HEK293 (cell line): ENCODE measurements around the gene CD82.

Experiments
- CTCF ChIA-PET: fragments of 350-600 bp; formaldehyde crosslinking; extraction: SDS; loops from one replicate; lab custom pipeline; 2021; ENCODE audit warnings: antibody characterized with exemption; lab: Yijun Ruan, JAX
- POLR2A ChIA-PET: fragments of 300-600 bp; formaldehyde crosslinking; extraction: SDS; loops from one replicate; lab custom pipeline; 2020; ENCODE audit warnings: antibody characterized with exemption, inconsistent platforms; lab: Yijun Ruan, JAX
- H3K27ac ChIP-seq: fragments of 200-500 bp; sonication (Bioruptor generic); 2 replicates; pipeline ENCODE4 v1.5.1; 2014; ENCODE audit warnings: low read depth, low read length, control low read depth, inconsistent platforms; ENCODE audit errors: extremely low read depth
- H3K36me3 ChIP-seq, 2 experiments: fragments of 200-500 bp in 1 of 2; sonication (Bioruptor generic) in 1 of 2; 1 replicate in 1 of 2; 2 replicates in 1 of 2; pipeline ENCODE4 v1.5.1; 2014 to 2017; ENCODE audit warnings: inconsistent platforms in 2 of 2, low read length in 2 of 2; ENCODE audit not compliant: control insufficient read depth in 2 of 2, insufficient read depth in 1 of 2
- H3K4me1 ChIP-seq: fragments of 200-500 bp; sonication (Bioruptor generic); 2 replicates; pipeline ENCODE4 v1.5.1; 2014; ENCODE audit warnings: mild to moderate bottlenecking, low read length, inconsistent platforms; ENCODE audit not compliant: control insufficient read depth, insufficient read depth
- H3K4me3 ChIP-seq: 2 replicates; pipeline ENCODE4 v1.5.1; 2011; ENCODE audit warnings: low read depth, mild to moderate bottlenecking, control low read depth, low read length, moderate library complexity
- H3K9me3 ChIP-seq: fragments of 200-500 bp; sonication (Bioruptor generic); 2 replicates; pipeline ENCODE4 v1.5.1; 2014; ENCODE audit warnings: low read depth, low read length, inconsistent platforms; ENCODE audit not compliant: control insufficient read depth, insufficient read depth
- EGR2 ChIP-seq: fragments of 450-650 bp; formaldehyde crosslinking; IDR thresholded peaks from 2 replicates; pipeline ENCODE4 v1.5.1; 2016; ENCODE audit warnings: low read depth, missing biosample characterization, missing genetic modification characterization
- HOXC10 ChIP-seq: sonication (generic); formaldehyde crosslinking; IDR thresholded peaks from 2 replicates; pipeline ENCODE4 v1.8.1; 2023; ENCODE audit warnings: mild to moderate bottlenecking, missing genetic modification reagents
- INSM2 ChIP-seq: fragments of 450-650 bp; formaldehyde crosslinking; IDR thresholded peaks from 2 replicates; pipeline ENCODE4 v1.5.1; 2016; ENCODE audit warnings: missing biosample characterization, missing genetic modification characterization
- PRDM10 ChIP-seq: fragments of 450-650 bp; formaldehyde crosslinking; IDR thresholded peaks from 2 replicates; pipeline ENCODE4 v1.5.1; 2016; ENCODE audit warnings: missing biosample characterization, missing genetic modification characterization
- REST ChIP-seq: fragments of 450-650 bp; formaldehyde crosslinking; IDR thresholded peaks from 2 replicates; pipeline ENCODE4 v1.5.1; 2016; ENCODE audit warnings: missing biosample characterization, missing genetic modification characterization
- SP2 ChIP-seq: fragments of 450-650 bp; formaldehyde crosslinking; IDR thresholded peaks from 2 replicates; pipeline ENCODE4 v1.5.1; 2016; ENCODE audit warnings: missing biosample characterization, missing genetic modification characterization
- TSHZ1 ChIP-seq: fragments of 450-650 bp; formaldehyde crosslinking; IDR thresholded peaks from 2 replicates; pipeline ENCODE4 v1.5.1; 2016; ENCODE audit warnings: missing biosample characterization, missing genetic modification characterization, borderline replicate concordance
- YY1 ChIP-seq: fragments of 450-650 bp; formaldehyde crosslinking; IDR thresholded peaks from 2 replicates; pipeline ENCODE4 v1.5.1; 2018; ENCODE audit warnings: missing biosample characterization, missing genetic modification characterization
- ZFHX2 ChIP-seq: fragments of 450-650 bp; formaldehyde crosslinking; conservative IDR thresholded peaks from 2 replicates; pipeline ENCODE4 v1.5.1; 2016; ENCODE audit warnings: missing biosample characterization, missing genetic modification characterization
- ZFP37 ChIP-seq: fragments of 450-650 bp; formaldehyde crosslinking; IDR thresholded peaks from 2 replicates; pipeline ENCODE4 v1.5.1; 2016; ENCODE audit warnings: missing biosample characterization, missing genetic modification characterization
- ZNF121 ChIP-seq: fragments of 450-650 bp; formaldehyde crosslinking; IDR thresholded peaks from 2 replicates; pipeline ENCODE4 v1.5.1; 2016; ENCODE audit warnings: missing biosample characterization, missing genetic modification characterization
- ZNF138 ChIP-seq: fragments of 450-650 bp; formaldehyde crosslinking; IDR thresholded peaks from 2 replicates; pipeline ENCODE4 v1.5.1; 2016; ENCODE audit warnings: missing biosample characterization, missing genetic modification characterization, borderline replicate concordance
- ZNF155 ChIP-seq: fragments of 450-650 bp; formaldehyde crosslinking; IDR thresholded peaks from 2 replicates; pipeline ENCODE4 v1.5.1; 2016; ENCODE audit warnings: missing biosample characterization, missing genetic modification characterization
- ZNF157 ChIP-seq: fragments of 450-650 bp; formaldehyde crosslinking; IDR thresholded peaks from 2 replicates; pipeline ENCODE4 v1.5.1; 2016; ENCODE audit warnings: missing biosample characterization, missing genetic modification characterization
- ZNF211 ChIP-seq: fragments of 450-650 bp; formaldehyde crosslinking; IDR thresholded peaks from 2 replicates; pipeline ENCODE4 v1.5.1; 2016; ENCODE audit warnings: low read depth, missing biosample characterization, missing genetic modification characterization
- ZNF248 ChIP-seq: fragments of 450-650 bp; formaldehyde crosslinking; IDR thresholded peaks from 2 replicates; pipeline ENCODE4 v1.5.1; 2017; ENCODE audit warnings: missing biosample characterization, missing genetic modification characterization
- ZNF350 ChIP-seq: fragments of 450-650 bp; formaldehyde crosslinking; IDR thresholded peaks from 2 replicates; pipeline ENCODE4 v1.5.0; 2017; ENCODE audit warnings: missing biosample characterization, mild to moderate bottlenecking, missing genetic modification characterization
- ZNF426 ChIP-seq: fragments of 450-650 bp; formaldehyde crosslinking; IDR thresholded peaks from 2 replicates; pipeline ENCODE4 v1.5.1; 2017; ENCODE audit warnings: missing biosample characterization, missing genetic modification characterization, mild to moderate bottlenecking, inconsistent platforms, moderate library complexity
- ZSCAN16 ChIP-seq: fragments of 450-650 bp; formaldehyde crosslinking; IDR thresholded peaks from 2 replicates; pipeline ENCODE4 v1.5.1; 2016; ENCODE audit warnings: missing biosample characterization, missing genetic modification characterization

The CD82 gene

GRCh38 chr11:44574610-44575287 is 9.3 kb downstream of the CD82 start:
- no peak for TF ChIP-seq ZNF350
- no peak for TF ChIP-seq PRDM10 (tag by site-specific recombination)
- no peak for TF ChIP-seq ZNF211 (tag by site-specific recombination)
- TF ChIP-seq ZNF426 (tag by site-specific recombination): no peak
- no peak for TF ChIP-seq ZNF248 (tag by site-specific recombination)
- TF ChIP-seq REST (tag by site-specific recombination): no peak
- H3K4me1 ChIP-seq: no peaks in the 10 kb centered on the region
- ChIA-PET POLR2A (no interaction called here), CTCF (interaction anchor here (0.6 to 0.9 kb wide), 3 partner anchors 8 to 19 kb away, joined by 3 to 4 read pairs (median 3); no protein-coding TSS in a partner anchor)
- H3K27ac ChIP-seq: no peak overlapping the region
- H3K9me3 ChIP-seq: no peaks in the 10 kb centered on the region
- H3K4me3 ChIP-seq: no peak overlapping the region
- no peaks in the 10 kb centered on the region for H3K36me3 ChIP-seq

- TF ChIP-seq EGR2 (tag by site-specific recombination) (peak; percentile 75), ZFHX2 (tag by site-specific recombination) (peak; percentile 68), TSHZ1 (tag by site-specific recombination) (no peak)
- Histone ChIP-seq H3K27ac (no peak overlapping the region), H3K4me3 (no peak overlapping the region), H3K9me3 (no peaks in the 10 kb centered on the region), H3K36me3 (no peaks in the 10 kb centered on the region), H3K4me1 (no peaks in the 10 kb centered on the region)
- ChIA-PET POLR2A (no interaction called here), CTCF (interaction anchor here (0.6 kb wide), 1 partner anchor 9 kb away, joined by 3 read pairs; no protein-coding TSS in a partner anchor)
Measured at GRCh38 chr11:44575288-44575672, 9.8 kb downstream of the CD82 start.

GRCh38 chr11:44575962-44576361 is 10.5 kb downstream of the CD82 start:
- Histone ChIP-seq H3K27ac (no peak overlapping the region), H3K36me3 (no peaks in the 10 kb centered on the region), H3K4me3 (no peak overlapping the region), H3K4me1 (no peaks in the 10 kb centered on the region), H3K9me3 (no peaks in the 10 kb centered on the region)
- CTCF ChIA-PET: no interaction called here
- POLR2A ChIA-PET: no interaction called here
- TF ChIP-seq ZNF121 (no peak), INSM2 (tag by site-specific recombination) (no peak), ZNF138 (tag by site-specific recombination) (no peak), HOXC10 (CRISPR knock-in tag) (no peak), SP2 (no peak), ZNF157 (tag by site-specific recombination) (no peak), YY1 (tag by site-specific recombination) (no peak), ZNF155 (tag by site-specific recombination) (no peak), ZSCAN16 (tag by site-specific recombination) (no peak), ZFP37 (tag by site-specific recombination) (no peak)
